Colonic mucosa (tissue), 4 donors: ENCODE data around the gene MT1E. TPM values are rescaled to one million over a fixed set of nuclear protein-coding genes. Genes with fewer than 3 reads are reported as not detected.

ENCODE experiments used
- DNase-seq: peaks from one replicate; pipeline ENCODE4 v3.0.0-alpha.2; 2020
- H3K27ac ChIP-seq: fragments of 200-600 bp; one replicate; pipeline ENCODE4 v1.8.0; 2021
- H3K27me3 ChIP-seq: fragments of 200-600 bp; one replicate; pipeline ENCODE4 v1.8.0; 2021
- H3K36me3 ChIP-seq: fragments of 200-600 bp; one replicate; pipeline ENCODE4 v1.8.0; 2021
- H3K4me1 ChIP-seq: fragments of 200-600 bp; one replicate; pipeline ENCODE4 v1.8.0; 2021; ENCODE audit warnings: mild to moderate bottlenecking
- H3K4me3 ChIP-seq: fragments of 200-600 bp; one replicate; pipeline ENCODE4 v1.8.0; 2021
- H3K9ac ChIP-seq, 2 donors: one replicate each; pipeline ENCODE4 v1.7.0; 2013; ENCODE audit warnings: control low read depth in 2 of 2, low read depth in 2 of 2, low read length in 2 of 2
- H3K9me3 ChIP-seq: fragments of 200-600 bp; one replicate; pipeline ENCODE4 v1.8.0; 2021
- CTCF ChIP-seq: fragments of 200-600 bp; IDR thresholded peaks from one replicate; pipeline ENCODE4 v1.8.0; 2022; ENCODE audit warnings: antibody characterized with exemption, mild to moderate bottlenecking
- intact Hi-C: fragments of 100-400 bp; cut with DNase I; formaldehyde crosslinking; loops from one replicate; pipeline ENCODE4 v1.14.1; 2022
- total RNA-seq, 2 donors: library from RNA; stranded (reverse); fragmentation: NEBNext Ultra II Directional in 1 of 2; extraction: Animal tissue kit (Norgen Biotek cat#: 25700) in 1 of 2; gene quantifications; one replicate each; pipeline ENCODE4 v1.2.1, GENCODE V29; 2021
- donor health status: healthy.
- donor health status: DM: no; HTN: no; CAD: no.
- donor health status: DM: no; HTN: no; CAD: no.

MT1E gene
- total RNA-seq, 2 donors from 2014 or later, result 251 to 359 TPM

DNA sequence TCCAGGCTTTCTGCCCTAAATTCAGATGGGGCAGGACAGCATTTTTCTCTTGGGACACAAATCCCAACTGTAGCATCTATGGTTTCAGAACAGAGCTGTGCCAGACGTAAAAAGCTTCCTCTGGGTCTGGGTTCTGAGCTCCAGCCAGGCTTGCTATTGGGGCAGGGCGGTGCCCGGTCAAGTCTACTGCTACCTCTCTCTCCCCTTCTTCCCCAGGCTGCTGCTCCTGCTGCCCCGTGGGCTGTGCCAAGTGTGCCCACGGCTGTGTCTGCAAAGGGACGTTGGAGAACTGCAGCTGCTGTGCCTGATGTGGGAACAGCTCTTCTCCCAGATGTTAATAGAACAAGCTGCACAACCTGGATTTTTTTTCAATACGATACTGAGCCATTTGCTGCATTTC lies 8.0 kb downstream of the MT1E start:
- Histone ChIP-seq H3K27ac (no peak overlapping the region), H3K9me3 (no peaks in the 10 kb centered on the region), H3K36me3 (no peaks in the 10 kb centered on the region), H3K27me3 (peaks cover 12% of the 10 kb centered on the region), H3K9ac (peak overlapping the region in 1 of 2 donors; percentile 46), H3K4me3 (no peak overlapping the region), H3K4me1 (no peaks in the 10 kb centered on the region)
- no peak for TF ChIP-seq CTCF
- intact Hi-C loops, result no loop called here
- DNase-seq, result no peak

DNA sequence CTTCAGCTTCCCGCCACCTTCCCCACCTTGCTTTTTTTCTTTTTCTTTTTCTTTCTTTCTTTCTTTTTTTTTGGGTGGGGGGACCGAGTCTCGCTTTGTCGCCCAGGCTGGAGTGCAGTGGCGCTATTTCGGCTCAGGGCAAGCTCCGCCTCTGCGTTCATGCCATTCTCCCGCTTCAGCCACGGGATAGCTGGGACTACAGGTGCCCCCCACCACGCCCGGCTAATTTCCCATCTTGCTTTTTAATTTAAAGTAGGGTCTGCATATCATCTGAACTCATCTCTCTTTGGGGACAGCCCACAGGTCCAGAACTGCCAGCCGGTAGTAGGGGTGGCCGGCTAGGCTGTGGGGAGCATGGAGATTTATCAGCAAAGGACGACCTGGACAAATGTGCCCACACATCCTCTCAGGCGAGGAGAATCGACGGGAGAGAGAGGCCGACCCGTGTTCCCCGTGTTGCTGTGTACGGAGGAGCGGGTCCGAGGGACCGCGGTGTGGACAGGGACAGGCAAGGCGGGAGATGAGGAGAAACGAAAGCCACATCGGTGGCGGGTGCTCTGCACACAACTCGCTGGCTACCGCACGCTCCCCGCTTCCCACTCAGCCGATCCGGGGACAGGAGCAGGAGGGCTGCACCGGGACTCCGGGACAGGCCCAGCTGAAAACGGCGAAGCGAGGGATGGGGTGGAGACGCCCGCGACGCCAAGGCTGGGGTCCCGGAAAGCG lies 9.3 kb downstream of the MT1E start:
- Histone ChIP-seq H3K9ac (no peak overlapping the region), H3K27ac (no peak overlapping the region), H3K4me1 (no peaks in the 10 kb centered on the region), H3K27me3 (peaks cover 12% of the 10 kb centered on the region), H3K9me3 (no peaks in the 10 kb centered on the region), H3K36me3 (no peaks in the 10 kb centered on the region), H3K4me3 (no peak overlapping the region)
- intact Hi-C loops, result no loop called here
- TF ChIP-seq CTCF, result no peak
- DNase-seq, result no peak

- TF ChIP-seq CTCF, result no peak
- Histone ChIP-seq H3K9me3 (no peaks in the 10 kb centered on the region), H3K27ac (no peak overlapping the region), H3K27me3 (peaks cover 12% of the 10 kb centered on the region), H3K9ac (no peak overlapping the region), H3K4me1 (no peaks in the 10 kb centered on the region), H3K4me3 (no peak overlapping the region), H3K36me3 (no peaks in the 10 kb centered on the region)
- no peak for DNase-seq
- intact Hi-C loops, result no loop called here
These were observed 9.9 kb downstream of the MT1E start for GRCh38 chr16:56635441-56635967.

GRCh38 chr16:56636616-56637413 lies 11.2 kb downstream of the MT1E start:
- intact Hi-C loops, result no loop called here
- Histone ChIP-seq H3K27me3 (peaks cover 12% of the 10 kb centered on the region), H3K4me3 (no peak overlapping the region), H3K9ac (no peak overlapping the region), H3K36me3 (no peaks in the 10 kb centered on the region), H3K27ac (no peak overlapping the region), H3K4me1 (no peaks in the 10 kb centered on the region), H3K9me3 (no peaks in the 10 kb centered on the region)
- DNase-seq, result no peak
- no peak for TF ChIP-seq CTCF

- H3K4me3 ChIP-seq, result peak within 1 kb of the TSS; percentile 49
- H3K4me1 ChIP-seq, result no peaks in the 10 kb centered on the region
- TF ChIP-seq CTCF, result no peak
- H3K27me3 ChIP-seq, result peaks cover 12% of the 10 kb centered on the region
- peak within 1 kb of the TSS; percentile 58 to 63 for H3K9ac ChIP-seq
- intact Hi-C loops, result no loop called here
- DNase-seq, result peak; percentile 90
- no peak within 1 kb of the TSS for H3K27ac ChIP-seq
- H3K9me3 ChIP-seq, result no peaks in the 10 kb centered on the region
- no peaks in the 10 kb centered on the region for H3K36me3 ChIP-seq
These were observed 12.5 kb downstream of the MT1E start, which contains the start of gene MT1A for GRCh38 chr16:56637814-56638750. MT1A (plus strand) TSS chr16:56638666; CDS start chr16:56638739, 73 bp downstream.
